Lower lobe of right lung (tissue), 2 donors: ENCODE results near the gene CDK6. TPM values are rescaled to one million over a fixed set of nuclear protein-coding genes. Genes with fewer than 3 reads are reported as not detected.

ENCODE experiments used
- ATAC-seq, 2 donors: fragments of 200-7000 bp; cut with Tn5 transposase; one replicate each; pipeline ENCODE4 v1.9.1; 2020 to 2022; ENCODE audit warnings: mild to moderate bottlenecking in 2 of 2, moderate library complexity in 2 of 2
- DNase-seq: peaks from one replicate; pipeline ENCODE4 v3.0.0-alpha.2; 2020
- H3K27ac ChIP-seq: fragments of 200-600 bp; one replicate; pipeline ENCODE4 v1.8.0; 2022
- H3K27me3 ChIP-seq: fragments of 200-600 bp; one replicate; pipeline ENCODE4 v1.8.0; 2022; ENCODE audit warnings: low read depth
- H3K36me3 ChIP-seq: fragments of 200-600 bp; one replicate; pipeline ENCODE4 v1.8.0; 2022; ENCODE audit warnings: mild to moderate bottlenecking
- H3K4me1 ChIP-seq: fragments of 200-600 bp; one replicate; pipeline ENCODE4 v1.8.0; 2022
- H3K4me3 ChIP-seq: fragments of 200-600 bp; one replicate; pipeline ENCODE4 v1.8.0; 2022; ENCODE audit warnings: mild to moderate bottlenecking
- H3K9me3 ChIP-seq: fragments of 200-600 bp; one replicate; pipeline ENCODE4 v1.8.0; 2022
- CTCF ChIP-seq: fragments of 200-600 bp; IDR thresholded peaks from one replicate; pipeline ENCODE4 v1.8.0; 2022; ENCODE audit warnings: antibody characterized with exemption, mild to moderate bottlenecking
- intact Hi-C: fragments of 100-400 bp; cut with DNase I; formaldehyde crosslinking; loops from one replicate; pipeline ENCODE4 v1.11.0; 2022
- total RNA-seq: library from RNA; stranded (reverse); fragmentation: NEBNext Ultra II Directional; extraction: Animal tissue kit (Norgen Biotek cat#: 25700); gene quantifications from one replicate; pipeline ENCODE4 v1.2.1, GENCODE V29; 2021
- donor health status: DM: no; HTN: yes; CAD: no; lungs with severe emphysema.

The CDK6 gene
- total RNA-seq, 1 donor from 2014 or later: 21.7 TPM

DNA sequence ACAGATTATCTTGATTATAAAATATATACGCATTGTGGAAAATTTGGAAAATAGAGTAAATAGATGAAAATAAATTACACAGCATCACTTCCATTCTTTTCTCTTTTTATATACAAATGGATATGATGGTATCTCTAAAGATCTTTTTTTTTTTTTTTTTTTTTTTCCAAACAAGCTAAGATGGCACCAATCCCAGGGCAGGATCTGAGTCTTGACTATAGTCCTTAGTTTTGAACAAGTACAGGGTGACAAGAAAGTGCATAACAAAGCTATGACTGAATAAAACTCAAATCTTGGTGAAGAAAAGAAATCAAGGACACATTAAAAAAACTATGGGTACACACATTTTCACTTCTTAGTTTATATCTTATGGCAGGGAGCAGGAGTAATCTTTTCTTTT lies 203.6 kb downstream of the CDK6 start:
- H3K4me3 ChIP-seq: no peak overlapping the region
- no peaks in the 10 kb centered on the region for H3K36me3 ChIP-seq
- intact Hi-C loops: no loop called here
- H3K27me3 ChIP-seq: no peaks in the 10 kb centered on the region
- ATAC-seq (no peak), DNase-seq (no peak)
- H3K4me1 ChIP-seq: peaks cover 36% of the 10 kb centered on the region
- peak overlapping the region; percentile 57 for H3K27ac ChIP-seq
- H3K9me3 ChIP-seq: no peaks in the 10 kb centered on the region
- TF ChIP-seq CTCF: no peak

DNA sequence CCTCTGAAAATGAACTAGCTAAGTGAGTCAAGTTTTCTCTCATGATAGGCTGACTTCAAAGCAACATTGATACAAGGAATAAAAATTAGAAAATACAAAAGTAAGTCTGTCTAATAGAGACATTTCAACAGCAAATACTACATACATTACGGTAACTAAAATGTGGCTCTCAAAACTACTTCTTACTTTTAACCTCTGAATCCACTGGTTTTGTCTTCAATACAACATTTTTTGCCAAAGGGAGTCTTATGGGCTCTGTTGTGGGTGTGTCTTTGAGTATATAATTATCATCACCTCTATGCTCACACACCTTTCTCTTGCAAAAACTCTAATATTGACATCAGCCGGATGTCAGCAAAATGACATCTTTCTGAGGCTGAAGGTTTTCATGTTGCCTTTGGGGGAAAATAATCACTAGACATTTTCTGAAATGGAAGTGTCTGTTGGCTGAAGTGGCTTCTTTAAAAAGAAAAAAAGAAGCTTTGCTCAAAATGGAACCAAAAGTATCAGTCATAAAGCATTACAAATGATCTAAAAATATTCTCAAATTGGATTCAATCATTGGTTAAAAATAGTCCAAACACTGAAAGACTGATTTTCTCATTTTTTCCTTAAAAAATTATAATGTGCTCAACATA lies 204.4 kb downstream of the CDK6 start:
- Histone ChIP-seq H3K9me3 (no peaks in the 10 kb centered on the region), H3K4me3 (no peak overlapping the region), H3K4me1 (peaks cover 36% of the 10 kb centered on the region), H3K27ac (no peak overlapping the region), H3K27me3 (no peaks in the 10 kb centered on the region), H3K36me3 (no peaks in the 10 kb centered on the region)
- ATAC-seq: no peak
- intact Hi-C loops: no loop called here
- TF ChIP-seq CTCF: no peak
- no peak for DNase-seq

GRCh38 chr7:92631067-92631849 lies 205.1 kb downstream of the CDK6 start:
- H3K4me3 ChIP-seq: no peak overlapping the region
- intact Hi-C loops: no loop called here
- no peaks in the 10 kb centered on the region for H3K27me3 ChIP-seq
- no peak for ATAC-seq
- no peaks in the 10 kb centered on the region for H3K36me3 ChIP-seq
- H3K4me1 ChIP-seq: peaks cover 36% of the 10 kb centered on the region
- no peak for TF ChIP-seq CTCF
- no peak for DNase-seq
- H3K27ac ChIP-seq: no peak overlapping the region
- no peaks in the 10 kb centered on the region for H3K9me3 ChIP-seq

DNA sequence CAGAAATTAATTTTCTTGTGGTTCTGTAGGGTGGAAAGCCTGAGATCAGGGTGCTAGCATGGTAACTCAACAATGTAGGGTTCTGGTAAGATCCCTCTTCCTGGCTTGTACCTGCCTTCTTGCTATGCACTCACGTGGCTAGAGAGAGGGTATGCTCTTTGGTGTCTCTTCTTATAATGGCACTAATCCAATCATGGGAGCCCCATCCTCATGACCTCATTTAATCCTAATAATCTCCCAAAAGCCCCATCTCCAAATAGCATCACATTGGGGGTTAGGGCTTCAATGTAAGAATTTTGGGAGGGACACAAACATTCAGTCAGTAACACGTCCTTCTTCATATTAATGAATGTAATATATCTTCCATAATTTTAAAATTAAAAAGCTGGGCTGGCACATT lies 206.6 kb downstream of the CDK6 start:
- ATAC-seq: no peak

DNA sequence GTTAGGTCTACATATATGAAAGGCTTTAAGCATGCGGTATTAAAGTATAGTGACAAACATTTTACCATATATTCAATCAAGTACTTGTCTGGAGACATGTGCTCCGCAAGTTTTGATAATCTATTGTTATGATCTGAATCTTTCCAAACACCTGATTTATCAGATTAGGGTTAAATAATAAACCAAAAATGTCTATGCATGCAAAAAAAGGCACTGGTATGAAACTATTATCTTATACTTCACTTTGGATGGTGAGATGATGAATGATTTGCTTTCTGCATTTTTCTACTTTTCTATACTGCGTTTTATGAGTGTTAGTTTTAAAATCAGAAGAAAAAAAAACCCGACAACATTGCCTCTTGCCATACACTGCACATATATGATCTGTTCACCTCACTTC lies 208.4 kb downstream of the CDK6 start:
- Histone ChIP-seq H3K27ac (no peak overlapping the region), H3K9me3 (no peaks in the 10 kb centered on the region), H3K4me3 (no peak overlapping the region), H3K4me1 (peaks cover 7% of the 10 kb centered on the region), H3K36me3 (no peaks in the 10 kb centered on the region), H3K27me3 (no peaks in the 10 kb centered on the region)
- no peak for DNase-seq
- TF ChIP-seq CTCF: no peak
- intact Hi-C loops: no loop called here
- no peak for ATAC-seq

More for the DNA sequence above, 206.6 kb downstream of the CDK6 start:
- Histone ChIP-seq H3K27ac (no peak overlapping the region), H3K36me3 (no peaks in the 10 kb centered on the region), H3K4me3 (no peak overlapping the region), H3K9me3 (no peaks in the 10 kb centered on the region), H3K27me3 (no peaks in the 10 kb centered on the region), H3K4me1 (peaks cover 23% of the 10 kb centered on the region)
- DNase-seq: no peak
- no peak for TF ChIP-seq CTCF
- intact Hi-C loops: no loop called here
